KMS-11 (cell line): ENCODE results near the gene OXCT1.

Experiments used
- H2AFZ ChIP-seq: fragments of 200-600 bp; sonication (generic); 2 replicates; pipeline ENCODE4 v1.6.1; 2016; ENCODE audit warnings: antibody characterized with exemption, mixed run types, low read depth
- H3K27ac ChIP-seq: fragments of 200-600 bp; sonication (generic); 2 replicates; pipeline ENCODE4 v1.6.1; 2016; ENCODE audit warnings: mild to moderate bottlenecking, mixed run types
- H3K27me3 ChIP-seq: fragments of 200-600 bp; sonication (generic); 2 replicates; pipeline ENCODE4 v1.6.1; 2017; ENCODE audit warnings: mild to moderate bottlenecking, low read depth, mixed run types, moderate library complexity; ENCODE audit not compliant: insufficient read depth
- H3K36me3 ChIP-seq: fragments of 200-600 bp; sonication (generic); 2 replicates; pipeline ENCODE4 v1.6.1; 2017; ENCODE audit warnings: mild to moderate bottlenecking, mixed run types; ENCODE audit not compliant: insufficient read depth
- H3K4me1 ChIP-seq: fragments of 200-600 bp; sonication (generic); 2 replicates; pipeline ENCODE4 v1.6.1; 2016; ENCODE audit warnings: mild to moderate bottlenecking, low read depth, mixed run types; ENCODE audit not compliant: poor library complexity, severe bottlenecking
- H3K4me2 ChIP-seq: fragments of 200-600 bp; sonication (generic); 2 replicates; pipeline ENCODE4 v1.7.0; 2016; ENCODE audit warnings: mild to moderate bottlenecking, mixed run types
- H3K4me3 ChIP-seq: fragments of 200-600 bp; sonication (generic); IDR thresholded peaks from 2 replicates; pipeline ENCODE4 v1.6.1; 2017; ENCODE audit warnings: low read depth, low read length, mixed read lengths; ENCODE audit not compliant: insufficient read depth
- H3K79me2 ChIP-seq: fragments of 200-600 bp; sonication (generic); 2 replicates; pipeline ENCODE4 v1.6.1; 2016; ENCODE audit warnings: low read depth, mixed run types; ENCODE audit not compliant: insufficient read depth
- H3K9ac ChIP-seq: fragments of 200-600 bp; sonication (generic); 2 replicates; pipeline ENCODE4 v1.6.1; 2016; ENCODE audit warnings: mild to moderate bottlenecking, mixed run types
- H4K20me1 ChIP-seq: fragments of 200-600 bp; sonication (generic); 2 replicates; pipeline ENCODE4 v1.6.1; 2016; ENCODE audit warnings: mild to moderate bottlenecking, mixed run types; ENCODE audit not compliant: insufficient read depth
- TF ChIP-seq, protein P1 (sequence below): fragments of 200-600 bp; sonication (generic); conservative IDR thresholded peaks from 2 replicates; pipeline ENCODE4 v1.6.1; 2017; ENCODE audit warnings: low read depth, mild to moderate bottlenecking, antibody characterized with exemption, low read length, moderate library complexity, mixed read lengths

Gene OXCT1

DNA sequence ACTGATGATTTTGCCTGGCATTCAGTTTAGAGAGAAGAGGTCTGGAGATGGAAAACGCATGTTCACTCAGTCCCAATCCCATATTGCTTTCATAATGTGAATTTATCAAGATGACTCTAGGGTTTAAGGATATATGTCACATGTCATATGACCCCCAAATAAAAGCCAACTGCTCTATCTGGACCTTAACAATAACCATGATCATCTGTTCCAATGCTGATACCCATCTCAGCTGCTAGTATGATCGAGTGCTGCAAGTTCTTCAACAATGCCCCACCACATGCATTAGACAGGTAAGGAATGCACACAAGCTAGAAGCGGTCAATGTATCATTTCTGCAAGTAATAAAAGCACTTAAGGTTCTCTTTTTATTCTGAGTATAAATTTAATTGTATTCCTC, 91.8 kb downstream of the OXCT1 start:
- H3K36me3 ChIP-seq = no peaks in the 10 kb centered on the region
- H3K27me3 ChIP-seq = no peaks in the 10 kb centered on the region
- no peak overlapping the region for H3K4me3 ChIP-seq
- H3K9ac ChIP-seq = no peak overlapping the region
- H3K4me1 ChIP-seq = peaks cover 19% of the 10 kb centered on the region
- H3K79me2 ChIP-seq = no peaks in the 10 kb centered on the region
- H4K20me1 ChIP-seq = no peaks in the 10 kb centered on the region
- no peak overlapping the region for H3K4me2 ChIP-seq
- no peak overlapping the region for H3K27ac ChIP-seq
- no peak overlapping the region for H2AFZ ChIP-seq
- TF ChIP-seq, protein P1, sequence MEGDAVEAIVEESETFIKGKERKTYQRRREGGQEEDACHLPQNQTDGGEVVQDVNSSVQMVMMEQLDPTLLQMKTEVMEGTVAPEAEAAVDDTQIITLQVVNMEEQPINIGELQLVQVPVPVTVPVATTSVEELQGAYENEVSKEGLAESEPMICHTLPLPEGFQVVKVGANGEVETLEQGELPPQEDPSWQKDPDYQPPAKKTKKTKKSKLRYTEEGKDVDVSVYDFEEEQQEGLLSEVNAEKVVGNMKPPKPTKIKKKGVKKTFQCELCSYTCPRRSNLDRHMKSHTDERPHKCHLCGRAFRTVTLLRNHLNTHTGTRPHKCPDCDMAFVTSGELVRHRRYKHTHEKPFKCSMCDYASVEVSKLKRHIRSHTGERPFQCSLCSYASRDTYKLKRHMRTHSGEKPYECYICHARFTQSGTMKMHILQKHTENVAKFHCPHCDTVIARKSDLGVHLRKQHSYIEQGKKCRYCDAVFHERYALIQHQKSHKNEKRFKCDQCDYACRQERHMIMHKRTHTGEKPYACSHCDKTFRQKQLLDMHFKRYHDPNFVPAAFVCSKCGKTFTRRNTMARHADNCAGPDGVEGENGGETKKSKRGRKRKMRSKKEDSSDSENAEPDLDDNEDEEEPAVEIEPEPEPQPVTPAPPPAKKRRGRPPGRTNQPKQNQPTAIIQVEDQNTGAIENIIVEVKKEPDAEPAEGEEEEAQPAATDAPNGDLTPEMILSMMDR = no peak

GRCh38 chr5:41776435-41776834, 93.8 kb downstream of the OXCT1 start:
- TF ChIP-seq, protein P1 = no peak
- peaks cover 5% of the 10 kb centered on the region; the same call in 1 of the 2 replicates for H3K36me3 ChIP-seq
- H3K4me1 ChIP-seq = peaks cover 35% of the 10 kb centered on the region
- no peaks in the 10 kb centered on the region for H3K79me2 ChIP-seq
- H3K27ac ChIP-seq = no peak overlapping the region
- no peak overlapping the region for H3K4me3 ChIP-seq
- H3K9ac ChIP-seq = no peak overlapping the region
- H3K27me3 ChIP-seq = no peaks in the 10 kb centered on the region
- H2AFZ ChIP-seq = no peak overlapping the region
- no peak overlapping the region for H3K4me2 ChIP-seq
- H4K20me1 ChIP-seq = no peaks in the 10 kb centered on the region

DNA sequence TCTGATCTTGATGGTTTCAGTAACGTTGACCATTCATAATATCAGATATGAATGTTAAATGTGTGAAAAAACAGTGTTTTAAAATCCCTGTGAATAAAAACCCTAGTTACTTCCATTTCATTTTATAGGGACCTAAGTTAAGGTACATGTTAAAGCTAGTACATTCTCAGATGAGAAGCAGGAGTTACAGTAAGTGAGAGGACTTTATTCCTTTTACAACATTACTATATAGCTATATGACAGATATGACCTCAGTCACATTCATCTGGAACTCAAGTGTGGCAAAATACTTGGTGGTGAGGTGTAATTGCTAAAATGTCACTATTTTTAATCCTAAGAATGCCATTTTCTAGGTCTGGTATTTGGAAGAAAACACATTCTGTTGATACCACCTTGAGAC, 96.4 kb downstream of the OXCT1 start:
- Histone ChIP-seq H3K4me2 (no peak overlapping the region), H3K36me3 (peaks cover 5% of the 10 kb centered on the region; the same call in 1 of the 2 replicates), H3K79me2 (no peaks in the 10 kb centered on the region), H3K27me3 (no peaks in the 10 kb centered on the region), H3K9ac (no peak overlapping the region), H3K27ac (no peak overlapping the region), H3K4me3 (no peak overlapping the region), H2AFZ (no peak overlapping the region), H4K20me1 (no peaks in the 10 kb centered on the region), H3K4me1 (peaks cover 53% of the 10 kb centered on the region)
- TF ChIP-seq, protein P1 = no peak

- Histone ChIP-seq H3K9ac (no peak overlapping the region), H2AFZ (no peak overlapping the region), H3K27ac (peak overlapping the region; percentile 4; the same call in 1 of the 2 replicates), H3K79me2 (no peaks in the 10 kb centered on the region), H3K27me3 (no peaks in the 10 kb centered on the region), H3K4me3 (no peak overlapping the region), H3K4me1 (peaks cover 62% of the 10 kb centered on the region), H4K20me1 (no peaks in the 10 kb centered on the region), H3K4me2 (peak overlapping the region; percentile 55; the same call in 1 of the 2 replicates), H3K36me3 (peaks cover 5% of the 10 kb centered on the region; the same call in 1 of the 2 replicates)
- TF ChIP-seq, protein P1 = no peak
These were observed 97.3 kb downstream of the OXCT1 start for GRCh38 chr5:41772785-41773442.
